HG02610 (cell line): ENCODE measurements around the gene UPF3B.
A peak's percentile ranks its signal among the peaks of the same experiment; 100 is the strongest.
"Not testable (repeated sequence)": the region's sequence is repeated elsewhere in the genome, so short reads cannot be mapped to it uniquely, and the experiment has no call there.

Experiments
- ATAC-seq: cut with Tn5 transposase; IDR thresholded peaks from one replicate; pipeline ENCODE4 v1.9.1; 2021; ENCODE audit warnings: mild to moderate bottlenecking, moderate library complexity; ENCODE audit not compliant: unreplicated experiment

Gene UPF3B, protein sequence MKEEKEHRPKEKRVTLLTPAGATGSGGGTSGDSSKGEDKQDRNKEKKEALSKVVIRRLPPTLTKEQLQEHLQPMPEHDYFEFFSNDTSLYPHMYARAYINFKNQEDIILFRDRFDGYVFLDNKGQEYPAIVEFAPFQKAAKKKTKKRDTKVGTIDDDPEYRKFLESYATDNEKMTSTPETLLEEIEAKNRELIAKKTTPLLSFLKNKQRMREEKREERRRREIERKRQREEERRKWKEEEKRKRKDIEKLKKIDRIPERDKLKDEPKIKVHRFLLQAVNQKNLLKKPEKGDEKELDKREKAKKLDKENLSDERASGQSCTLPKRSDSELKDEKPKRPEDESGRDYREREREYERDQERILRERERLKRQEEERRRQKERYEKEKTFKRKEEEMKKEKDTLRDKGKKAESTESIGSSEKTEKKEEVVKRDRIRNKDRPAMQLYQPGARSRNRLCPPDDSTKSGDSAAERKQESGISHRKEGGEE

DNA sequence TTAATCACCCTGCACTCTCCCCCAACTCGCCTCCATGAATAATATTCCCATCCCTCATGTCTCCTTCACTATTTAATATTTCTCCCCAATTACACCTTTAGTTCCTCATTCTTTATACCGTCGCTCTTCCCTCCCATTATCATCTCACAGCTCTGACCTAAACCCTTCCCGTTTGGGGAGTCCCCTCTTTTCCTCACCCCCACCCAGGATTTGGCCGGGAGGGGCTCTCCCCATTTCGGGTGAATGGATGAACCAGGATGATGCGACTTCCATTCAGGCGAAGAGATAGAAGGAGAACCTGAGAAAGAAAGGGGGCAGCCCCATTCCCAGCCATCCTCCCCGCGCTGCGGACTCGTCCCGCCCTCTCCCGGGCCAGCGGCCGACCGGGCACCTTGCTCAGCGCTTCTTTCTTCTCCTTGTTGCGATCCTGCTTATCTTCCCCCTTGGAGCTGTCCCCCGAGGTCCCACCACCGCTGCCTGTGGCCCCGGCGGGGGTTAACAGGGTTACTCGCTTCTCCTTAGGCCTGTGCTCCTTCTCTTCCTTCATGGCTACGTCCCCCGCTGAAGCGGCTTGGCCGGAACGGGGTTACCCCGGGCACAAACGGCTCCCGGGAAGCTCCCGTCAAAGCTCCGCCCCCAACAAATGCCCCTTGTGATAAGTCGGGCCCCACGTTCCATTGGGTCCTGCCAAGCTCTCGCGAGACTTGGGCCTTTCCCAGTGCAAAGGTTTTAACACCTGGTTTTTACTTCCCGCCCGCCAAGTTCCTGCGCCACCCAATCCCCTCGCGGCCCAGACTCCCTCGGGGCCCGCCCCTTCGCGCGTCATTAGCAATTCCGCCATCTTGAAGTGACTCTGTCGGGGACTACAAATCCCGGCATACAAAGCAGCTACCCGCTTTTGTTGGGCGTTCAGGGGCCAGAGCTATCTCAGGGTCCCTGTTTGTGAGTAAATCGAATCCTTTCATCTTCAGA is at the start of gene UPF3B:
Gene UPF3B (minus strand): TSS at position 582 of the 972 bp plus-strand sequence. CDS start 35 bp downstream, at position 547.
- ATAC-seq: peak; percentile 98

- ATAC-seq: no peak
These were observed 48.2 kb upstream of the UPF3B start for GRCh38 chrX:119900976-119901375.

GRCh38 chrX:119899125-119899524 is 46.4 kb upstream of the UPF3B start:
- ATAC-seq: no peak

- ATAC-seq: no peak
These were observed 43.1 kb upstream of the UPF3B start, which contains the start of gene AKAP14 for GRCh38 chrX:119895843-119896326. AKAP14 (plus strand) TSS chrX:119895893; CDS start chrX:119903224, 7,331 bp downstream.

GRCh38 chrX:119891961-119892692 is 39.4 kb upstream of the UPF3B start:
- not testable (repeated sequence) for ATAC-seq

GRCh38 chrX:119890626-119891025 is 37.9 kb upstream of the UPF3B start:
- ATAC-seq: not testable (repeated sequence)

- peak; percentile 84 for ATAC-seq
These were observed 35.1 kb upstream of the UPF3B start for GRCh38 chrX:119887721-119888425.

DNA sequence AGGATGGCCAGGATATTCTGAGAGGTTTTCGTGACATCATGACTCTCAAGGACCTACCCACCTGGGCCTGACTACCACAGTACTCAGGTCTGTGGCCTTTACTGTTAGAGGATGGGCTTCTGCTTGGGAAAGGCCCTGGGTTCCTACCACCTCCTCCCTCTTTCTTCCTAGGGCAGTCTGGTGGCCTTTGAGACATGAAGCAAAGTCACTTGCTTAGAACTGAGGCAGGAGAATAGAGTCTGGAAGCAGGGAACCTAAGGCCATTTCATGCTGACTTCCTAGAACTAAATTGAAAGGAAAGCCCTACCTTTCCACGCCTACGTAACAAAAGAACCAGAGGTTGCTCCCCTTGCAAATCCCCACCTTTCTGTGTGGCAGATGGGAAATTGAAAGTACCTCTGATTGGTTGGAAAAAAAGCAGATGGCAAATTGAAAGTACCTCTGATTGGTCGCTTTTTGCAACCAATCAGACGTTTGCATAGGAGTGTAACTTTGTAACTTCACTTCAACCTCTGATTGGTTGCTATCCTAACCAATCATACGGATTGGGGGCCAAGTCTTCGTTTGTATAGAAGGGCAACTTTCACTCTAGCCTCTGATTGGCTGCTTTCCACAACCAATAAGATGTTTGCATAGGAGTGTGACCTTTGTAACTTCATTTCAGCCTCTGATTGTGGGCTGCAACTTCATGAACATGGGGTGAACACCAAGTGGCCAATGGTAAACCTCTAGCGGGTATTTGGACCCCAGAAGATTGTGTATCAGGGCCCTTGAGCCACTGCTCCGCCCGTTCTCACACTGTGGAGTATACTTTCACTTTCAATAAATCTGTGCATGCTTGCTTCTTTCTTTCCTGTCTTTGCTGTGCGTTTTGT is 33.0 kb upstream of the UPF3B start:
- ATAC-seq: no peak

DNA sequence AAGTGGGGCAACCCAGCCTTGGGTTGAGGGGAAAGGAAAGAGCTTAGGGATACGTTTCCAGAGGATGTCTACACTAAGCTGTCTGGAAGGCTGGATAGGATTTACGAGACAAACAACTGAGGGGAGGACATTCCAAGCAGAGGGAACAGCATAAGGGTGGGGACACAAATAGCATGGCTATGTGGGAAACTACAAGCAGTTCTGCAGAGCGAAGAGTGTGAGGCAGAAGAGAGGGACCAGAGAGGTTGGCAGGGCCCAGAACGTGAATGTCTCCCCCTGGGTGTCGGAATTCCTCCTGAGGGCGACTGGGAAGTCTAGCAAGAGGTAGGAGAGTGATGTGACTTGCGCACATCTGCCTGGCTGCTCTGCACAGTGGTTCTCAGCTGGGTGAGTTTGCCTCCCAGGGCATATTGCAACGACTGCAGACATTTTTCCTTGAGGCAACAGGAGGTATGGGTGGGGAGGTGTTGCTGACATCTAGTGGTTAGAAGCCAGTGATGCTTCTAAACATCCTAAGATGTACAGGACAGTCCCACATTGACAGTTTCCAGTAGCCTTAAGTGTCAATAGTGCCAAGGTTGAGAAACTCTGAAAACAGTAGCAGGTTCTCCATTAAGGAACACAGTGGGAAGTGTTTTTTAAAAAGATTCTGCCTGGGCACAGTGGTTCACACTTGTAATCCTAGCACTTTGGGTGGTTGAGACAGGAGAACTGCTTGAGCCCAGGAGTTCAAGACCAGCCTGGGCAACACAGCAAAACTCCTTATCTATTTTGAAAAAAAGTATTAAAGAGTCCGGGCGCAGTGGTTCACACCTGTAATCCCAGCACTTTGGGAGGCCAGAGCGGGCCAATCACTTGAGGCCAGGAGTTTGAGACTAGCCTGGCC is 28.0 kb upstream of the UPF3B start:
- peak; percentile 74 for ATAC-seq

- no peak for ATAC-seq
These were observed 27.3 kb upstream of the UPF3B start for GRCh38 chrX:119880076-119880475.

GRCh38 chrX:119878740-119879139 is 26.0 kb upstream of the UPF3B start:
- ATAC-seq: no peak

GRCh38 chrX:119871599-119872395 is 19.0 kb upstream of the UPF3B start, which contains the start of the genes NDUFA1 and RNF113A:
NDUFA1 (plus strand) TSS chrX:119871832; CDS start chrX:119871912, 80 bp downstream.
RNF113A (minus strand) TSS chrX:119871733; CDS start chrX:119871613, 120 bp downstream.
- peak; percentile 93 for ATAC-seq

GRCh38 chrX:119871245-119871598 is 18.5 kb upstream of the UPF3B start:
- peak; percentile 47 for ATAC-seq

- ATAC-seq: peak; percentile 17
These were observed 17.9 kb upstream of the UPF3B start for GRCh38 chrX:119870626-119871131.

- no peak for ATAC-seq
These were observed 681 bp upstream of the UPF3B start for GRCh38 chrX:119853444-119853843.

DNA sequence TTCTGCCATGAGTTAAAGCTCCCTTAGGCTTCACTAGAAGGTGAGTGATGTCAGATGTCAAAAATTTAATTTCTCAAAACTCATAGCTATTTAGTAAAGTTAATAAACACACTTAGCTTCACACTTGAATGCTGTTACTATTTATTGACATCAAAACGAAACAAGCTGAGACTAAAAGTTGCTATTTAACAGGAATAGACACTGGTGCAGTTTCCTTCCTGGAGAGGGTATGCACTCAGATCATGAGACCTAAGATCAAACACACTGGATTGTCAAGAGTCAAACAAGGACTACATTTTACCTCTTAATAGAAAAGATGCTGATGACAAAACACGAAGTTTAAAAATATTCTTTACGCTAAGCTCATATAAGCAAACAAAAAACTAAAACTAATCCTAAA is 18.9 kb downstream of the UPF3B start:
- no peak for ATAC-seq

DNA sequence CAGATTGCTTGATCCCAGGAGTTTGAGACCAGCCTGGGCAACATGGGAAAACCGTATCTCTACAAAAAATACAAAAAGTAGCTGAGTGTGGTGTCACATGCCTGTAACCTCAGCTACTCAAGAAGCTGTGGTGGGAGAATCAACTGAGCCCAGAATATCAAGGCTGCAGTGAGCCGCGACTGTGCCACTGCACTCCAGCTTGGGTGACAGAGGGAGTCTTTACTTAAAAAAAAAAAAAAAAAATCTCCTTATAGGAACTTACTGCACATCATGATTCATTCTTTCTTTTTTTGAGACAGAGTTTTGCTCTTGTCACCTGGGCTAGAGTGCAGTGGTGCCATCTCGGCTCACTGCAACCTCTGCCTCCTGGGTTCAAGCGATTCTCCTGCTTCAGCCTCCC is 24.3 kb downstream of the UPF3B start:
- no peak for ATAC-seq
